GM19043 (cell line): ENCODE data around the gene ABI3BP.

Experiments
- ATAC-seq: cut with Tn5 transposase; IDR thresholded peaks from one replicate; pipeline ENCODE4 v1.9.1; 2021; ENCODE audit warnings: low read depth; ENCODE audit not compliant: unreplicated experiment

ABI3BP gene

GRCh38 chr3:100706365-100706764, 286.9 kb downstream of the ABI3BP start:
- no peak for ATAC-seq

- no peak for ATAC-seq
These were observed 289.4 kb downstream of the ABI3BP start for GRCh38 chr3:100703865-100704264.

- ATAC-seq: no peak
These were observed 290.3 kb downstream of the ABI3BP start for GRCh38 chr3:100702980-100703345.

- no peak for ATAC-seq
These were observed 290.9 kb downstream of the ABI3BP start for GRCh38 chr3:100702082-100702979.

- no peak for ATAC-seq
These were observed 292.5 kb downstream of the ABI3BP start for GRCh38 chr3:100700708-100701107.
